ENCODE results near the gene RAE1. TPM values are rescaled to one million over a fixed set of nuclear protein-coding genes. Genes with fewer than 3 reads are reported as not detected.

RAE1 gene
- total RNA-seq (2022): 59.5 and 64.1 TPM in 2 replicates
- percentile 91 among the genes with signal in this experiment for Bru-seq, nascent RNA
- BruChase-seq, experiment 1, labeled RNA remaining after a 6-hour chase: percentile 77 among the genes with signal in this experiment
- percentile 85 among the genes with signal in this experiment for BruChase-seq, experiment 2, labeled RNA remaining after a 2-hour chase
- long read RNA-seq, transcript RAE1-201 (12 exons, 2,362 nt): minor isoform, 8 of 211 reads
- long read RNA-seq, transcript RAE1-203 (12 exons, 2,639 nt): major isoform, 174 of 211 reads
- long read RNA-seq, partial matches to known transcripts: 8 of 211 reads
- long read RNA-seq, other reads (novel, unspliced or antisense): 21 of 211 reads

- intact Hi-C loops (cut with micrococcal nuclease; ENCODE audit: unreplicated experiment): no loop called here
- Mint-ChIP-seq H3K9me3 (ENCODE audit: low read depth, unreplicated experiment) (no peaks in the 10 kb centered on the region), H3K36me3 (ENCODE audit: insufficient read depth, unreplicated experiment) (peaks cover 41% of the 10 kb centered on the region), H3K27me3 (ENCODE audit: unreplicated experiment) (peaks cover 16% of the 10 kb centered on the region), H3K27ac (ENCODE audit: unreplicated experiment) (peak within 1 kb of the TSS; percentile 66), H3K4me3 (ENCODE audit: low read depth, unreplicated experiment) (peak within 1 kb of the TSS; percentile 72), H3K4me1 (ENCODE audit: low read depth, unreplicated experiment) (peaks cover 24% of the 10 kb centered on the region)
- DNase-seq: peak; percentile 93
- CTCF ChIA-PET: no interaction called here
- BruUV-seq (replicated peaks): no TSS peak
- TF ChIP-seq CTCF (IDR thresholded peaks at IDR 0.05; ENCODE audit: unreplicated experiment): no peak
Measured at GRCh38 chr20:57351042-57351783, at the start of gene RAE1. TSS of gene RAE1 (plus strand) at chr20:57351255. CDS start at chr20:57354039, 2,784 bp downstream.

- Mint-ChIP-seq H3K4me1 (ENCODE audit: low read depth, unreplicated experiment) (no peaks in the 10 kb centered on the region), H3K27ac (ENCODE audit: unreplicated experiment) (no peak overlapping the region), H3K9me3 (ENCODE audit: low read depth, unreplicated experiment) (no peaks in the 10 kb centered on the region), H3K4me3 (ENCODE audit: low read depth, unreplicated experiment) (no peak overlapping the region), H3K36me3 (ENCODE audit: insufficient read depth, unreplicated experiment) (no peaks in the 10 kb centered on the region), H3K27me3 (ENCODE audit: unreplicated experiment) (no peaks in the 10 kb centered on the region)
- BruUV-seq (replicated peaks): no TSS peak
- TF ChIP-seq CTCF (IDR thresholded peaks at IDR 0.05; ENCODE audit: unreplicated experiment): no peak
- DNase-seq: no peak
- intact Hi-C loops (cut with micrococcal nuclease; ENCODE audit: unreplicated experiment): no loop called here
- CTCF ChIA-PET: no interaction called here
Measured at GRCh38 chr20:57306747-57307146, 44.3 kb upstream of the RAE1 start.

- intact Hi-C loops (cut with micrococcal nuclease; ENCODE audit: unreplicated experiment): no loop called here
- H3K27me3 Mint-ChIP-seq (ENCODE audit: unreplicated experiment): no peaks in the 10 kb centered on the region
- H3K4me1 Mint-ChIP-seq (ENCODE audit: low read depth, unreplicated experiment): no peaks in the 10 kb centered on the region
- no TSS peak for BruUV-seq (replicated peaks)
- CTCF ChIA-PET: no interaction called here
- no peak overlapping the region for H3K4me3 Mint-ChIP-seq (ENCODE audit: low read depth, unreplicated experiment)
- H3K9me3 Mint-ChIP-seq (ENCODE audit: low read depth, unreplicated experiment): no peaks in the 10 kb centered on the region
- DNase-seq: no peak
- H3K27ac Mint-ChIP-seq (ENCODE audit: unreplicated experiment): no peak overlapping the region
- H3K36me3 Mint-ChIP-seq (ENCODE audit: insufficient read depth, unreplicated experiment): no peaks in the 10 kb centered on the region
- no peak for TF ChIP-seq CTCF (IDR thresholded peaks at IDR 0.05; ENCODE audit: unreplicated experiment)
Measured at GRCh38 chr20:57308451-57309271, 42.4 kb upstream of the RAE1 start.

GRCh38 chr20:57309544-57310115 is 41.4 kb upstream of the RAE1 start:
- Mint-ChIP-seq H3K9me3 (ENCODE audit: low read depth, unreplicated experiment) (no peaks in the 10 kb centered on the region), H3K4me3 (ENCODE audit: low read depth, unreplicated experiment) (no peak overlapping the region), H3K27me3 (ENCODE audit: unreplicated experiment) (no peaks in the 10 kb centered on the region), H3K36me3 (ENCODE audit: insufficient read depth, unreplicated experiment) (no peaks in the 10 kb centered on the region), H3K27ac (ENCODE audit: unreplicated experiment) (no peak overlapping the region), H3K4me1 (ENCODE audit: low read depth, unreplicated experiment) (no peaks in the 10 kb centered on the region)
- BruUV-seq (replicated peaks): no TSS peak
- CTCF ChIA-PET: no interaction called here
- DNase-seq: no peak
- intact Hi-C loops (cut with micrococcal nuclease; ENCODE audit: unreplicated experiment): no loop called here
- no peak for TF ChIP-seq CTCF (IDR thresholded peaks at IDR 0.05; ENCODE audit: unreplicated experiment)
